ENCODE measurements around the gene HAGH. TPM values are rescaled to one million over a fixed set of nuclear protein-coding genes. Genes with fewer than 3 reads are reported as not detected.
"Not testable (repeated sequence)": the region's sequence is repeated elsewhere in the genome, so short reads cannot be mapped to it uniquely, and the experiment has no call there.

Gene HAGH
- 100 to 1,000 TPM; 111 to 358 (median 165) TPM for total RNA-seq
- 100 to 1,000 TPM; 155 to 226 TPM for polyA plus RNA-seq
- long read RNA-seq, donor 1, transcript HAGH-202 (9 exons, 2,984 nt) = major isoform, 89 of 222 reads
- long read RNA-seq, donor 1, transcript HAGH-201 (10 exons, 1,257 nt) = minor isoform, 35 of 222 reads
- long read RNA-seq, donor 1, partial matches to known transcripts = 61 of 222 reads
- long read RNA-seq, donor 1, other reads (novel, unspliced or antisense) = 34 of 222 reads
- long read RNA-seq, donor 2, transcript HAGH-202 (9 exons, 2,984 nt) = major isoform, 159 of 193 reads
- long read RNA-seq, donor 2, transcript HAGH-203 (8 exons, 1,276 nt) = minor isoform, 6 of 193 reads
- long read RNA-seq, donor 2, partial matches to known transcripts = 21 of 193 reads
- long read RNA-seq, donor 2, other reads (novel, unspliced or antisense) = 7 of 193 reads
- long read RNA-seq, donor 3, transcript HAGH-201 (10 exons, 1,257 nt) = minor isoform, 39 of 149 reads
- long read RNA-seq, donor 3, transcript HAGH-202 (9 exons, 2,984 nt) = major isoform, 58 of 149 reads
- long read RNA-seq, donor 3, partial matches to known transcripts = 34 of 149 reads
- long read RNA-seq, donor 3, other reads (novel, unspliced or antisense) = 16 of 149 reads

DNA sequence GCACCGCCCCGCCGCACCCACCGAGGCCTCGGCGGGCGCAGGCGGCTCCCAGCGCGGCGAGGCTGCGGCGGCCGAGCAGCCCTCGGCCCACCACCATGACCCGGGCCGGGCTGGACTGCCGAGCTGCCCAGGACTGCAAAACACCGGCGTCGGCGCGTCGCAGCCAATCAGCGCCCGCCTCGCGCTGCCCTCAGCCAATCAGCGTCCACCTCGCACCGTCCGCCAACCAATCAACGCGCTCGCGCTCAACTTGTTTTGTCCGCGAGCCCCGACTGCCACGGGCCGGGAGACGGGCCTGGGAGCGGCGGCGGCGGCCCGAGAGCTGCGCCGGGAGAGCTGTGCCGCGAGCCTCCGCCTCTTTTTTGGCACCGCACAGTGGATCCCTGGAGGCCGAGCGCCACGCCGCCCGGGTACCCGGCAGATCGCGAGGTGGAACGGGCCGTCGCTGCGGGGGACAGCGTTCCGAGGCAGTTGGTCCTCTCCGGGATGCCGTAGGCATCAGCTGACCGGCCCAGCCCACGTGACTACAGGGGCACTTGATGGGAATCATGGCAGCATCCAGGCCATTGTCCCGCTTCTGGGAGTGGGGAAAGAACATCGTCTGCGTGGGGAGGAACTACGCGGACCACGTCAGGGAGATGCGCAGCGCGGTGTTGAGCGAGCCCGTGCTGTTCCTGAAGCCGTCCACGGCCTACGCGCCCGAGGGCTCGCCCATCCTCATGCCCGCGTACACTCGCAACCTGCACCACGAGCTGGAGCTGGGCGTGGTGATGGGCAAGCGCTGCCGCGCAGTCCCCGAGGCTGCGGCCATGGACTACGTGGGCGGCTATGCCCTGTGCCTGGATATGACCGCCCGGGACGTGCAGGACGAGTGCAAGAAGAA, at the start of gene HAGH, which contains the start of gene FAHD1:
TSS of gene HAGH (minus strand) at position 135 of the 883 bp plus-strand sequence. CDS start at position 97, 38 bp downstream.
TSS of gene FAHD1 (plus strand) at position 516 of the 883 bp plus-strand sequence. CDS start at position 549, 33 bp downstream.
- Histone ChIP-seq H3K4me1 (peaks cover 9 to 57% (median 46%) of the 10 kb centered on the region in 12 donors), H3K4me3 (peak within 1 kb of the TSS; percentile 58 to 99 (median 82)), H3K36me3 (peaks cover 0 to 29% (median 22%) of the 10 kb centered on the region in 9 donors), H3K9me3 (no peaks in the 10 kb centered on the region), H3K27ac (peak within 1 kb of the TSS; percentile 32 to 97 (median 86)), H3K27me3 (no peaks in the 10 kb centered on the region)
- WGBS, 4 donors = 0 to 1% (median 0%) methylated on average over 29 to 104 of the region's 104 CpGs
- DNase-seq (peak; percentile 93 to 96 (median 95)), ATAC-seq (peak; percentile 85 to 95 (median 94))
- intact Hi-C loops (cut with DNase I) = loop anchor here in 1 of 10 donors (1.0 kb wide), 1 partner anchor 45 kb away; the partner anchor contains the start of genes NUBP2 and SPSB3
- peak in 1 of 2 donors; percentile 35 for TF ChIP-seq POLR2A (IDR thresholded peaks at IDR 0.05)
- TF ChIP-seq, protein P1, sequence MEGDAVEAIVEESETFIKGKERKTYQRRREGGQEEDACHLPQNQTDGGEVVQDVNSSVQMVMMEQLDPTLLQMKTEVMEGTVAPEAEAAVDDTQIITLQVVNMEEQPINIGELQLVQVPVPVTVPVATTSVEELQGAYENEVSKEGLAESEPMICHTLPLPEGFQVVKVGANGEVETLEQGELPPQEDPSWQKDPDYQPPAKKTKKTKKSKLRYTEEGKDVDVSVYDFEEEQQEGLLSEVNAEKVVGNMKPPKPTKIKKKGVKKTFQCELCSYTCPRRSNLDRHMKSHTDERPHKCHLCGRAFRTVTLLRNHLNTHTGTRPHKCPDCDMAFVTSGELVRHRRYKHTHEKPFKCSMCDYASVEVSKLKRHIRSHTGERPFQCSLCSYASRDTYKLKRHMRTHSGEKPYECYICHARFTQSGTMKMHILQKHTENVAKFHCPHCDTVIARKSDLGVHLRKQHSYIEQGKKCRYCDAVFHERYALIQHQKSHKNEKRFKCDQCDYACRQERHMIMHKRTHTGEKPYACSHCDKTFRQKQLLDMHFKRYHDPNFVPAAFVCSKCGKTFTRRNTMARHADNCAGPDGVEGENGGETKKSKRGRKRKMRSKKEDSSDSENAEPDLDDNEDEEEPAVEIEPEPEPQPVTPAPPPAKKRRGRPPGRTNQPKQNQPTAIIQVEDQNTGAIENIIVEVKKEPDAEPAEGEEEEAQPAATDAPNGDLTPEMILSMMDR (IDR thresholded peaks at IDR 0.05) = no peak

DNA sequence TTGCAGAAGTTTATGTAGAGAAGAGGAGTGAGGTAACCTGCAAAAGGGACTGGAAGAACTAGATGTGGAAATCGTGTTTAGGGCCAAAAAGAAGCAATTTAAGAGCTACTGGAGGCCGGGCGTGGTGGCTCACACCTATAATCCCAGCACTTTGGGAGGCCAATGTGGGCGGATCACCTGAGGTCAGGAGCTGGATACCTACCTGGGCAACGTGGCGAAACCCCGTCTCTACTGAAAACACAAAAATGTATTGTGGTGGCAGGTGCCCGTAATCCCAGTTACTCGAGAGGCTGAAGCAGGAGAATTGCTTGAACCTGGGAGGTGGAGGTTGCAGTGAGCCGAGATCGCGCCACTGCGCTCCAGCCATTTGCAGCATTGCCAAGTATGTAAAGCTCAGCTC, 49.4 kb upstream of the HAGH start:
- DNase-seq, H3K4me1 ChIP-seq, H3K4me3 ChIP-seq, ATAC-seq, H3K36me3 ChIP-seq, H3K9me3 ChIP-seq, H3K27ac ChIP-seq: not testable (repeated sequence)
- 86 to 92% (median 89%) methylated on average over 13 of the region's 13 CpGs for WGBS, 4 donors
- intact Hi-C loops (cut with DNase I) = loop anchor here in 1 of 10 donors (5.0 kb wide), 1 partner anchor 36 kb away; no protein-coding TSS in a partner anchor
- H3K27me3 ChIP-seq = peaks cover 9 to 74% (median 26%) of the 10 kb centered on the region in 9 donors

GRCh38 chr16:1874854-1875253, 48.2 kb upstream of the HAGH start:
- Histone ChIP-seq H3K27ac (no peak overlapping the region), H3K4me3 (no peak overlapping the region), H3K27me3 (peaks cover 9 to 63% (median 26%) of the 10 kb centered on the region in 9 donors), H3K9me3 (no peaks in the 10 kb centered on the region), H3K4me1 (peaks cover 0 to 9% (median 0%) of the 10 kb centered on the region in 12 donors), H3K36me3 (no peaks in the 10 kb centered on the region)
- no peak for DNase-seq
- intact Hi-C loops (cut with DNase I) = loop anchor here in 2 of 10 donors (5.0 kb wide), 2 partner anchors 37 to 42 kb away; partner anchors contain the start of gene HS3ST6 (in 1 of the 2)
- WGBS, 4 donors = 46 to 52% (median 50%) methylated on average over 6 of the region's 6 CpGs
- TF ChIP-seq POLR2A (IDR thresholded peaks at IDR 0.05) = no peak
- TF ChIP-seq, protein P1 (IDR thresholded peaks at IDR 0.05) = no peak
- ATAC-seq = no peak
